OCI-LY1 (cell line): ENCODE measurements around the gene RUSF1.

ENCODE experiments used
- H2AFZ ChIP-seq: fragments of 200-600 bp; sonication (generic), shearing (Covaris generic); 2 replicates; pipeline ENCODE4 v1.6.0; 2014; ENCODE audit warnings: antibody characterized with exemption, mild to moderate bottlenecking, low read length
- H3F3A ChIP-seq: fragments of 200-600 bp; sonication (generic), shearing (Covaris generic); 2 replicates; pipeline ENCODE4 v1.6.0; 2014; ENCODE audit warnings: mild to moderate bottlenecking, antibody characterized with exemption, low read length, moderate library complexity; ENCODE audit not compliant: insufficient read depth
- H3K27ac ChIP-seq: fragments of 200-600 bp; sonication (generic); 2 replicates; pipeline ENCODE4 v1.5.1; 2014; ENCODE audit warnings: low read length, mixed run types, mild to moderate bottlenecking, low read depth; ENCODE audit not compliant: poor library complexity, severe bottlenecking
- H3K27me3 ChIP-seq: fragments of 200-600 bp; sonication (generic); 2 replicates; pipeline ENCODE4 v1.6.0; 2014; ENCODE audit warnings: antibody characterized with exemption, mild to moderate bottlenecking, low read length, moderate library complexity; ENCODE audit not compliant: insufficient read depth
- H3K36me3 ChIP-seq: fragments of 200-600 bp; sonication (generic); 2 replicates; pipeline ENCODE4 v1.6.1; 2014; ENCODE audit warnings: mild to moderate bottlenecking, antibody characterized with exemption, low read length, moderate library complexity, mixed read lengths; ENCODE audit not compliant: insufficient read depth
- H3K4me1 ChIP-seq: fragments of 200-600 bp; sonication (generic); 2 replicates; pipeline ENCODE4 v1.5.1; 2014; ENCODE audit warnings: mild to moderate bottlenecking, low read length, moderate library complexity; ENCODE audit not compliant: insufficient read depth, severe bottlenecking
- H3K4me2 ChIP-seq: fragments of 200-600 bp; sonication (generic), shearing (Covaris generic); 2 replicates; pipeline ENCODE4 v1.6.1; 2014; ENCODE audit warnings: low read length
- H3K4me3 ChIP-seq: fragments of 200-600 bp; sonication (generic); 2 replicates; pipeline ENCODE4 v1.5.1; 2014; ENCODE audit warnings: low read length, low read depth, mild to moderate bottlenecking, mixed read lengths; ENCODE audit not compliant: poor library complexity, severe bottlenecking
- H3K79me2 ChIP-seq: fragments of 200-600 bp; shearing (Covaris generic); 2 replicates; pipeline ENCODE4 v1.6.1; 2016; ENCODE audit warnings: mixed run types, low read length, mixed read lengths; ENCODE audit not compliant: insufficient read depth
- H3K9ac ChIP-seq: fragments of 200-600 bp; sonication (generic), shearing (Covaris generic); 2 replicates; pipeline ENCODE4 v1.6.1; 2014; ENCODE audit warnings: mild to moderate bottlenecking, low read length, mixed read lengths
- H3K9me2 ChIP-seq: fragments of 200-600 bp; sonication (generic), shearing (Covaris generic); 2 replicates; pipeline ENCODE4 v1.6.1; 2014; ENCODE audit warnings: low read depth, mild to moderate bottlenecking, low read length, mixed read lengths
- H3K9me3 ChIP-seq: fragments of 200-600 bp; shearing (Covaris generic); 2 replicates; pipeline ENCODE4 v1.6.1; 2014; ENCODE audit warnings: low read length, mixed read lengths
- H4K20me1 ChIP-seq: fragments of 200-600 bp; sonication (generic), shearing (Covaris generic); 2 replicates; pipeline ENCODE4 v1.6.0; 2016; ENCODE audit warnings: mild to moderate bottlenecking, low read length; ENCODE audit not compliant: insufficient read depth
- CTCF ChIP-seq: fragments of 200-600 bp; sonication (generic), shearing (Covaris generic); IDR thresholded peaks from 2 replicates; pipeline ENCODE4 v1.5.1; 2017; ENCODE audit warnings: mild to moderate bottlenecking, antibody characterized with exemption, low read length, moderate library complexity, mixed read lengths
- EZH2 ChIP-seq: fragments of 200-600 bp; sonication (generic), shearing (Covaris generic); IDR thresholded peaks from 2 replicates; pipeline ENCODE4 v1.8.0; 2017; ENCODE audit warnings: borderline replicate concordance, mixed run types, mild to moderate bottlenecking, antibody characterized with exemption, low read length, moderate library complexity, mixed read lengths

Gene RUSF1

GRCh38 chr16:31472709-31473203 lies 35.4 kb downstream of the RUSF1 start:
- H3K4me3 ChIP-seq = no peak overlapping the region

GRCh38 chr16:31471875-31472708 lies 36.1 kb downstream of the RUSF1 start, which contains the start of gene TGFB1I1:
TSS of gene TGFB1I1 (plus strand) at chr16:31472152. CDS start at chr16:31472189, 37 bp downstream.
- Histone ChIP-seq H3K9ac (no peak within 1 kb of the TSS), H4K20me1 (no peaks in the 10 kb centered on the region), H3K4me3 (no peak within 1 kb of the TSS), H3K27me3 (no peaks in the 10 kb centered on the region; the same call in 1 of the 2 replicates), H3F3A (no peaks in the 10 kb centered on the region), H3K9me2 (no peaks in the 10 kb centered on the region), H3K36me3 (no peaks in the 10 kb centered on the region), H3K9me3 (no peaks in the 10 kb centered on the region), H3K4me2 (no peak within 1 kb of the TSS), H2AFZ (no peak within 1 kb of the TSS), H3K27ac (no peak within 1 kb of the TSS), H3K4me1 (no peaks in the 10 kb centered on the region), H3K79me2 (no peaks in the 10 kb centered on the region)
- TF ChIP-seq EZH2 = no peak
- no peak for TF ChIP-seq CTCF

More at GRCh38 chr16:31472709-31473203, 35.4 kb downstream of the RUSF1 start:
- Histone ChIP-seq H3K27me3 (peaks cover 3% of the 10 kb centered on the region; the same call in 1 of the 2 replicates), H3K79me2 (no peaks in the 10 kb centered on the region), H3F3A (no peaks in the 10 kb centered on the region), H3K9me2 (no peaks in the 10 kb centered on the region), H3K4me2 (no peak overlapping the region), H3K9ac (no peak overlapping the region), H3K9me3 (no peaks in the 10 kb centered on the region), H3K27ac (no peak overlapping the region), H4K20me1 (no peaks in the 10 kb centered on the region), H2AFZ (no peak overlapping the region), H3K36me3 (no peaks in the 10 kb centered on the region), H3K4me1 (peaks cover 6% of the 10 kb centered on the region)
- TF ChIP-seq CTCF = peak; percentile 34; the same call in 1 of the 2 replicates
- no peak for TF ChIP-seq EZH2

- H3K36me3 ChIP-seq = no peaks in the 10 kb centered on the region
- H3K4me1 ChIP-seq = no peaks in the 10 kb centered on the region
- H3K9ac ChIP-seq = no peak overlapping the region
- no peaks in the 10 kb centered on the region for H3K9me3 ChIP-seq
- no peaks in the 10 kb centered on the region for H4K20me1 ChIP-seq
- no peaks in the 10 kb centered on the region for H3K79me2 ChIP-seq
- no peak overlapping the region for H3K27ac ChIP-seq
- no peaks in the 10 kb centered on the region for H3K9me2 ChIP-seq
- no peak overlapping the region for H3K4me2 ChIP-seq
- H3K4me3 ChIP-seq = no peak overlapping the region
- H3K27me3 ChIP-seq = no peaks in the 10 kb centered on the region; the same call in 1 of the 2 replicates
- H2AFZ ChIP-seq = no peak overlapping the region
- no peaks in the 10 kb centered on the region for H3F3A ChIP-seq
- TF ChIP-seq EZH2 (no peak), CTCF (no peak)
Measured at GRCh38 chr16:31471241-31471874, 36.8 kb downstream of the RUSF1 start.
